ENCODE data around the gene PDLIM4.

The PDLIM4 gene

GRCh38 chr5:132256783-132257130, 739 bp upstream of the PDLIM4 start:
- Histone ChIP-seq H3K4me3 (replicated peaks; ENCODE audit: insufficient read depth, low read length) (no peak overlapping the region), H3K27ac (replicated peaks) (no peak overlapping the region), H3K27me3 (ENCODE audit: insufficient read depth, poor library complexity, severe bottlenecking) (no peaks in the 10 kb centered on the region)
- TF ChIP-seq GABPA (IDR thresholded peaks at IDR 0.05; ENCODE audit: low read depth), result no peak
- TF ChIP-seq SPI1 (IDR thresholded peaks at IDR 0.05; ENCODE audit: borderline replicate concordance, low read depth), result no peak
- no peak for TF ChIP-seq REST (IDR thresholded peaks at IDR 0.05; ENCODE audit: insufficient replicate concordance, low read depth)
- TF ChIP-seq CTCF (IDR thresholded peaks at IDR 0.05; ENCODE audit: insufficient read depth, low read length), result no peak
- no peak for TF ChIP-seq POLR2AphosphoS5 (IDR thresholded peaks at IDR 0.05; ENCODE audit: low read depth)
- DNase-seq (ENCODE audit: low read depth in 1 of 2, low spot score in 1 of 2), result no peak

DNA sequence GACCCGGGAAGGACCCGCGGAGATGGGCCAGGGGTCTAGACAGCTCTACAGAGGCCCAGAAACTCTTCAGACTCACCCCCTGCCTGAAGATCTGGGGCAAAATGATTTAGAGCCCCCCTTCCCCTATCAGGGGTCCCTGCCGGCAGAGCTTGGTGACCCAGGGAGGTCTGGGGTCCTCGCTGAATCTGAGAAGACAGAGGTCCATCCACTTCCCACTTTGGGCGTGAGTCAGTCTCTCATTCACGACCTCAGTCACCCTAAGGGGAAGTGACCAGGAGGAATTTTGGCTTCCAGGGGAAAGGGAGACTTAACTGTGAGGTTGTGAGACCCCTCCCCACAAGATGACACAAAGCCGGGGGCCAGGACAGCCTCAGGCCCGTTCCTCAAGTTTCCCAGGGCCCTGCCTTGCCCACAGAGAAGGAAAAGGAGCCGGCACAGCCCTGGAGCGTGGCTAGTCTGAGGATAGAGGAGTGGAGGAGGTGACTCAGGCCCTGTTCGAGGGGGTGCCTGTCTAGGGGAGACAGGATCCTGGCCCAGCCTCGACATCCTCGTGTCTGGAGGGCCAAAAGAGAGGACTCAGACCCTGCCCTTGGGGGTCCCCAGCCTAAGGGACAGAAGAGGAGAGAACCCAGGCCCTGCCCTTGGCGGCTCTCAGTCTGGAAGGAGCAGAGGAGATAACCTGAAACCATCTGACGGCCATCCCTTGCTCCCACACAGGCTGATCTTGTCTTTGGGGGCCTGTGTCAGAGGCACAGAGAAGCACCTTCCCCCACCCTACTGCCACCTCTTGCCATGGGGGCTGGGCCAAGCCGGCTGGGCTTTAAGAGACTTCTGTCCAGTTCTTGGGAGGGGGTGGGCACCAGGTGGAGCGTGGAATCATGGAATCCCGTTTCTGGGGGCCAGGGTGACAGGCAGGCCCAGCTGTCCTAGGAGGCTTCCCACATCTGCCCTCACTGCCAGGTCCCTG, 889 bp downstream of the PDLIM4 start:
- no peaks in the 10 kb centered on the region for H3K27me3 ChIP-seq (ENCODE audit: insufficient read depth, poor library complexity, severe bottlenecking)
- H3K4me3 ChIP-seq (replicated peaks; ENCODE audit: insufficient read depth, low read length), result no peak overlapping the region
- DNase-seq (ENCODE audit: low read depth in 1 of 2, low spot score in 1 of 2), result no peak
- TF ChIP-seq SPI1 (IDR thresholded peaks at IDR 0.05; ENCODE audit: borderline replicate concordance, low read depth), result no peak
- no peak for TF ChIP-seq REST (IDR thresholded peaks at IDR 0.05; ENCODE audit: insufficient replicate concordance, low read depth)
- no peak for TF ChIP-seq CTCF (IDR thresholded peaks at IDR 0.05; ENCODE audit: insufficient read depth, low read length)
- TF ChIP-seq GABPA (IDR thresholded peaks at IDR 0.05; ENCODE audit: low read depth), result no peak
- TF ChIP-seq POLR2AphosphoS5 (IDR thresholded peaks at IDR 0.05; ENCODE audit: low read depth), result no peak
- no peak overlapping the region for H3K27ac ChIP-seq (replicated peaks)

- DNase-seq (ENCODE audit: low read depth in 1 of 2, low spot score in 1 of 2), result no peak
- no peak for TF ChIP-seq SPI1 (IDR thresholded peaks at IDR 0.05; ENCODE audit: borderline replicate concordance, low read depth)
- TF ChIP-seq GABPA (IDR thresholded peaks at IDR 0.05; ENCODE audit: low read depth), result no peak
- no peak for TF ChIP-seq CTCF (IDR thresholded peaks at IDR 0.05; ENCODE audit: insufficient read depth, low read length)
- no peak for TF ChIP-seq POLR2AphosphoS5 (IDR thresholded peaks at IDR 0.05; ENCODE audit: low read depth)
- no peak for TF ChIP-seq REST (IDR thresholded peaks at IDR 0.05; ENCODE audit: insufficient replicate concordance, low read depth)
- no peak overlapping the region for H3K4me3 ChIP-seq (replicated peaks; ENCODE audit: insufficient read depth, low read length)
- H3K27ac ChIP-seq (replicated peaks), result no peak overlapping the region
- no peaks in the 10 kb centered on the region for H3K27me3 ChIP-seq (ENCODE audit: insufficient read depth, poor library complexity, severe bottlenecking)
Observed at GRCh38 chr5:132259069-132259851, 1.8 kb downstream of the PDLIM4 start.
